Osteoblast (primary cell): Measurements from ENCODE around the gene TMEM41B. TPM values are rescaled to one million over a fixed set of nuclear protein-coding genes. Genes with fewer than 3 reads are reported as not detected.

Experiments
- DNase-seq: peaks from one replicate; pipeline ENCODE4 v3.0.0; 2011; ENCODE audit warnings: low spot score, mixed read lengths; ENCODE audit not compliant: insufficient read length; ENCODE audit errors: missing footprints
- H2AFZ ChIP-seq: 2 replicates; pipeline ENCODE4 v1.6.0; 2011; ENCODE audit warnings: mild to moderate bottlenecking, low read length
- H3K27ac ChIP-seq: 2 replicates; pipeline ENCODE4 v1.5.1; 2011; ENCODE audit warnings: mild to moderate bottlenecking, low read depth, low read length, moderate library complexity
- H3K27me3 ChIP-seq: 2 replicates; pipeline ENCODE4 v1.6.0; 2012; ENCODE audit warnings: mild to moderate bottlenecking, control low read depth, inconsistent platforms, low read length, moderate library complexity; ENCODE audit not compliant: insufficient read depth
- H3K36me3 ChIP-seq: 2 replicates; pipeline ENCODE4 v1.5.1; 2011; ENCODE audit warnings: mild to moderate bottlenecking, low read length, control low read depth, moderate library complexity; ENCODE audit not compliant: insufficient read depth
- H3K4me1 ChIP-seq: 2 replicates; pipeline ENCODE4 v1.5.1; 2011; ENCODE audit warnings: mild to moderate bottlenecking, low read length, control low read depth, moderate library complexity; ENCODE audit not compliant: insufficient read depth
- H3K4me2 ChIP-seq: 2 replicates; pipeline ENCODE4 v1.6.0; 2011; ENCODE audit warnings: mild to moderate bottlenecking, low read length; ENCODE audit not compliant: insufficient read depth
- H3K4me3 ChIP-seq: fragments of 200-600 bp; sonication (generic); 3 replicates; pipeline ENCODE4 v1.5.1; 2012; ENCODE audit warnings: mild to moderate bottlenecking, low read length, inconsistent platforms; ENCODE audit not compliant: insufficient read depth
- H3K79me2 ChIP-seq: 2 replicates; pipeline ENCODE4 v1.6.0; 2012; ENCODE audit warnings: mild to moderate bottlenecking, low read length, control low read depth, inconsistent platforms; ENCODE audit not compliant: insufficient read depth
- H3K9me3 ChIP-seq: 2 replicates; pipeline ENCODE4 v1.5.1; 2011; ENCODE audit warnings: low read depth, low read length, control low read depth
- H4K20me1 ChIP-seq: 2 replicates; pipeline ENCODE4 v1.6.0; 2012; ENCODE audit warnings: mild to moderate bottlenecking, low read length, control low read depth; ENCODE audit not compliant: insufficient read depth
- CTCF ChIP-seq: IDR thresholded peaks from 2 replicates; pipeline ENCODE4 v1.5.1; 2011; ENCODE audit warnings: mild to moderate bottlenecking, low read depth, low read length, moderate library complexity; ENCODE audit errors: extremely low read depth
- total RNA-seq: library from RNA; depleted of rRNA; stranded (reverse); fragments of >200 nt; gene quantifications from 2 replicates; pipeline ENCODE4 v1.2.3, GENCODE V29; 2012

Gene TMEM41B
- total RNA-seq, 1 donor: 56.1 TPM

- Histone ChIP-seq H3K27ac (no peak overlapping the region), H3K36me3 (peaks cover 9% of the 10 kb centered on the region), H2AFZ (no peak overlapping the region), H3K27me3 (no peaks in the 10 kb centered on the region), H4K20me1 (peaks cover 24% of the 10 kb centered on the region), H3K9me3 (no peaks in the 10 kb centered on the region), H3K79me2 (peaks cover 97% of the 10 kb centered on the region), H3K4me1 (peaks cover 9% of the 10 kb centered on the region), H3K4me3 (no peak overlapping the region), H3K4me2 (no peak overlapping the region)
- TF ChIP-seq CTCF: no peak
- DNase-seq: no peak
These were observed 61.3 kb downstream of the TMEM41B start for GRCh38 chr11:9253086-9253485.

- peaks cover 9% of the 10 kb centered on the region for H3K4me1 ChIP-seq
- H3K27ac ChIP-seq: no peak overlapping the region
- peaks cover 9% of the 10 kb centered on the region for H3K36me3 ChIP-seq
- peaks cover 27% of the 10 kb centered on the region for H4K20me1 ChIP-seq
- H3K4me3 ChIP-seq: no peak overlapping the region
- H2AFZ ChIP-seq: no peak overlapping the region
- no peak for TF ChIP-seq CTCF
- no peak for DNase-seq
- H3K9me3 ChIP-seq: no peaks in the 10 kb centered on the region
- H3K4me2 ChIP-seq: no peak overlapping the region
- peaks cover 95% of the 10 kb centered on the region for H3K79me2 ChIP-seq
- H3K27me3 ChIP-seq: no peaks in the 10 kb centered on the region
These were observed 63.1 kb downstream of the TMEM41B start for GRCh38 chr11:9251311-9251710.

- H3K4me1 ChIP-seq: peaks cover 9% of the 10 kb centered on the region
- no peak overlapping the region for H3K4me3 ChIP-seq
- peaks cover 96% of the 10 kb centered on the region for H3K79me2 ChIP-seq
- DNase-seq: peak; percentile 74
- H3K27me3 ChIP-seq: no peaks in the 10 kb centered on the region
- peaks cover 23% of the 10 kb centered on the region for H4K20me1 ChIP-seq
- no peak overlapping the region for H3K4me2 ChIP-seq
- TF ChIP-seq CTCF: no peak
- no peaks in the 10 kb centered on the region for H3K9me3 ChIP-seq
- peak overlapping the region; percentile 8 for H3K27ac ChIP-seq
- no peak overlapping the region for H2AFZ ChIP-seq
- H3K36me3 ChIP-seq: peaks cover 10% of the 10 kb centered on the region
These were observed 64.2 kb downstream of the TMEM41B start for GRCh38 chr11:9250139-9250582.

GRCh38 chr11:9249252-9249651 is 65.1 kb downstream of the TMEM41B start:
- H3K27me3 ChIP-seq: no peaks in the 10 kb centered on the region
- H3K4me3 ChIP-seq: no peak overlapping the region
- H3K27ac ChIP-seq: no peak overlapping the region
- H3K79me2 ChIP-seq: peaks cover 96% of the 10 kb centered on the region
- no peaks in the 10 kb centered on the region for H3K9me3 ChIP-seq
- H2AFZ ChIP-seq: no peak overlapping the region
- peaks cover 9% of the 10 kb centered on the region for H3K4me1 ChIP-seq
- no peak for DNase-seq
- no peak for TF ChIP-seq CTCF
- peaks cover 7% of the 10 kb centered on the region for H3K36me3 ChIP-seq
- peaks cover 25% of the 10 kb centered on the region for H4K20me1 ChIP-seq
- H3K4me2 ChIP-seq: no peak overlapping the region
